Amygdala (tissue), 56 donors: ENCODE results near the gene NXF1.
"Not testable (repeated sequence)": the region's sequence is repeated elsewhere in the genome, so short reads cannot be mapped to it uniquely, and the experiment has no call there.

Source experiments
- DNase-seq, 56 donors: peaks; one replicate each; lab custom pipeline; 2025; lab: John Stamatoyannopoulos, UW

Gene NXF1

DNA sequence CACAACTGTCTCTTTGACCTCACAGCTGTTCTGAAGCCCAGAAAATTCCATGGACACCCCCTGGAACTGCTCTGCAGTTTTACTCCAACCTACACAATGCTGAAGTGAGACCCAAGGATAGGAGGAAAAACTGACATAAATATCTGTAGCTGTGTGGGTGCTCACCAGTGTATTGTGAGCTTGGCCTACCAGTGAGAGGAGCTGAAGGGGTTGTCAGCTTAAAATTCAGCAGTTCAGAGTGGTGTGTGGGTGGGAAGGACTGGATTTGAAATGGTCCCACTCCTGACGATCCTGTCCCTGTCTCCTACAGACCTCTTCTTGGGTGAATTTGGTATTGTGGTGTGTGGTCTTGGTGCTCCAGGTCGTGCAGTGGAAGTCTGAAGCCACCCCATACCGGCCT is 15.7 kb downstream of the NXF1 start:
- no peak for DNase-seq

- DNase-seq = no peak
Measured at GRCh38 chr11:62788991-62789390, 16.2 kb downstream of the NXF1 start.

- DNase-seq = peak; percentile 40 to 99 (median 94)
Measured at GRCh38 chr11:62787005-62787759, 18.1 kb downstream of the NXF1 start, which contains the start of gene TMEM179B. Gene TMEM179B (plus strand): TSS chr11:62787402. CDS start chr11:62787432, 30 bp downstream.

DNA sequence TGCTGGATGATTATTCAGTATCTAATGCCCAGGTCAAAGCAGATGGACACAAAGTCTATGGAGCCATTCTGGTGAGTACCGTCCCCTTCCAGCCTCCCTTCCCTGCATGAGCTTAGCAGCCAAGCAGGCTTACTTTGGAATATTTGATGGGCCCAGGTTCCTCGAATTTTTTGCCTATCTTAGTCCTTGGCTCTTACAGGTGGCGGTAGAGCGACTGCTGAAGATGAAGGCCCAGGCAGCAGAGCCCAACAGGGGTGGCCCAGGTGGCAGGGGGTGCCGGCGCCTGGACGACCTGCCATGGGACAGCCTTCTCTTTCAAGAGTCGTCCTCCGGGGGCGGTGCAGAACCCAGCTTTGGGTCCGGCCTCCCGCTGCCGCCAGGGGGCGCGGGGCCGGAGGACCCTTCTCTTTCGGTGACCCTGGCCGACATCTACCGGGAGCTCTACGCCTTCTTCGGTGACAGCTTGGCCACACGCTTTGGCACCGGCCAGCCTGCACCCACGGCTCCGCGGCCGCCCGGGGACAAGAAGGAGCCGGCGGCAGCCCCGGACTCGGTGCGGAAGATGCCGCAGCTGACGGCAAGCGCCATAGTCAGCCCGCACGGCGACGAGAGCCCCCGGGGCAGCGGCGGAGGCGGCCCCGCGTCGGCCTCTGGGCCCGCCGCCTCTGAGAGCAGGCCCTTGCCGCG is 18.8 kb downstream of the NXF1 start:
- peak in 55 of 56 donors; percentile 19 to 86 (median 62) for DNase-seq

GRCh38 chr11:62782753-62783152 is 22.5 kb downstream of the NXF1 start:
- no peak for DNase-seq

DNA sequence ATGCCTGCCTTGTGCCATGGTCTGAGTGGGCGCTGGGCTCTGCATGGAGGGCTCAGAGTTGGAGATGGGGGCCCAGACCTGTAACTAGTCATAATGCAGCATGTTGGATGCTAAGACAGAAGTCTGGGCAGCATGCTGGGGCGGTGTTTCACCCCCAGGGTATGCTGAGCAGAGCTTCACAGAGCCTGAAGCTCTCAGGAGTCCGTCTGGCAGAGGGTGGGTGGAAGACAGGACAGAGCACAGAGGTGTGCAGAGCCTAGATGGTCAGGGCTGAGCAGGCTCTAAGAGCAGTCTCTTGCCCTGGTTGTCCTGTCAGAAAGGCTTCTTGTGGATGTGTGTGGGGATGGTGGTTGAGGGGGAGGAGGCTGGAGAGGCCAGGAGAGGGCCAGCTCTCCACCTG is 26.8 kb downstream of the NXF1 start:
- no peak for DNase-seq

GRCh38 chr11:62777389-62777788 is 27.9 kb downstream of the NXF1 start:
- no peak for DNase-seq

- no peak for DNase-seq
Measured at GRCh38 chr11:62775646-62776045, 29.6 kb downstream of the NXF1 start.

- DNase-seq = no peak
Measured at GRCh38 chr11:62774407-62774806, 30.8 kb downstream of the NXF1 start.

DNA sequence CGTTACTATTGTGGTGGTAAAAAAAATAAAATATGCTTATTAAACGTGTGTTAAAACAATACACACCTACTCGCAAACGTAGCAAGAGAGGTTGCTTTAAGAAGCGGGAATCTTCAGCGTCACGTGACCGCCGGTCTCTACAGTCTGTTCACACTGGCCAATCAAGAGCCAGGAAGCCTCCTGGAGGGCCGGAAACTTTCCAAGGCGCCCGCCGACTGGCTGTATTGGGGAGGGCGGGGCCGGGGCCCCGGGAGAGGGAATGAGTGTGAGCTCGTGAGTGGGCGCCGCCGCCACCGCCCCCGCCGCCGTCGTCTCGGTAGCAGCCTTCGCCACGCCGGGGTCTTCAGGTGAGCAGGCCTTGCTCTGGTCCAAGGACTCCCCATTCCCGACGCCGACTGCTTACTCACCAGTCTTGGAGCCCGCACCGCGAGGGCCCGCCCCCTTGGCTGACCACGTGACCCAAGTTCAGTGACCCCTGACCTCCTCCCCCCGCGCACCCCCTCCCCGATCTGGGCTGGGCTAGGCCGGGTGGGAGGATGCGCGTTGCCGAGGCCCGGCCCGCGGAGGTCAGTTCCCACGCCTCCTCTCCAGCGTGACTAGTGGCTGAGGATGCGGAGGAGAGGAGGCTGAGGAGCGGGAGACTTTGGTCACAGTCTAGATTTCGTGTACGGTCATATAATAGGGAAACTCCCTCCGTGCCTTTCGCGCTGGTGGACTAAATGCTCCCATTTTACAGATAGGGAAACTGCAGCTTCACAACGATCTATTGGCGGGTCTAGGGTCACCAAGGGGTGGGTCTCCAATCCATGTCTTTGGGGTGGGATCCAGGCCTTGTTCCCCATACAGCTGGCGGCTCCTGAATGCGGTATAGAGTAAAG is 33.9 kb downstream of the NXF1 start, which contains the start of gene TAF6L:
TSS of gene TAF6L (plus strand) at position 253 of the 878 bp plus-strand sequence. CDS start 4,388 bp downstream, outside the sequence.
- DNase-seq = peak; percentile 87 to 100 (median 98)

DNA sequence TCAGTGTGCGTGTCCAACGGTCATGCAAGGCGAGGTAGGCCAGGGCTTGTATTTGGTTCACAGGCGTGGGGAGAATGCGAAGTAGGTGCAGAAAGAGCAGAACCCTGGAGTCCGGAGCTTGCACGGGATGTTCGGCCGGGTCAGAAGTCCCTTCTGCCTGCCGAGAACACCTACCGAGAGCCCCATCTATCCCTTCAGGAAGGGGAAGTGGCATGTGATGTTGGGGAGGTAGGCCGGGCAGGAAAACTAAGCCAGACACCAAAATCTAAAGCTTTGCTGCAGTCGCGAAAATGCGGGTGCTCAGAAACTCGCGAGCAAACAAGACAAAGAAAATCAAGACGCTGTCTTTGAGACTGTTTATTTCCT is 34.5 kb downstream of the NXF1 start:
- peak in 33 of 56 donors; percentile 21 to 76 (median 53) for DNase-seq

- DNase-seq = not testable (repeated sequence)
Measured at GRCh38 chr11:62760867-62761227, 44.4 kb downstream of the NXF1 start.

DNA sequence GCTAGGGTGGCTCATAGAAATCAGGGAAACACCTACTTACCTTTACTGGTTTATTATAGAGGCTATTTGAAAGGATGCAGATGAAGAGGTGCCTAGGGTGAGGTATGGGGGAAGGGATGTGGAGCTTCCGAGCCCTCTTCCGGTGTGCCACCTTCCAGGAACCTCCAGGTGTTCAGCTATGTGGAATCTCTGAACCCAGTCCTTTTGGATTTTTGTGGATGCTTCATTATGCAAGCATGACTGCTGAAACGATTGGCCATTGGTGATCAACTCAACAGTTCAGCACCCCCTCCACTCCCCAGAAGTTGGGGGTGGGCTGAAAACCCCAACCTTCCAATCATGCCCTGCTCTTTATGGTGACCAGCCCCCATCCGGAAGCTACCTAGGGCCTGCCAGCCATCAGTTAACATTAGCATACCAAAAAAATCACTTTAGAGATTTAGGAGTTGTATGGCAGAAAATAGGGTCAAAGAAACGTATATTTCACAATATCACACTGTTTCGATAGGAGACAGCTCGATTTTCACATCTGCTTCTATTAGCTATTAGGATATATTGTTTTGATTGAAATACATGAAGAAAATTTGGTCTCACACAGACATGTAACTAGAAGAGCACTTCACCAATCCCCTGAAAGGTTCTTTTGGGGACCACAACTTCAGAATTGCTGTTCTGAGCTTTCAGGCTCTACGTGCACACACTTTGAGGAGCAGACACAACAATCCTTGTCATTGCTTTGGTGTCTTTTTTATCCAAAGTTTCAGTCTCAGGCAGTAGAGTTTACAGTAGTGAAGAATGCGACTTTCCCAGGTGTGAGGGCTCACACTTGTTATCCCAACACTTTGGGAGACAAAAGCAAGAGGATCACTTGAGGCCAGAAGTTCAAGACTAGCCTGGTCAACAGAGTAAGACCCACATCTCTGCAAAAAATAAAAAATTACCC is 47.1 kb downstream of the NXF1 start:
- DNase-seq = no peak

GRCh38 chr11:62755086-62755615 is 50.1 kb downstream of the NXF1 start:
- DNase-seq = peak in 1 of 56 donors; percentile 19

GRCh38 chr11:62753736-62754603 is 51.3 kb downstream of the NXF1 start, which contains the start of gene ZBTB3:
Gene ZBTB3 (minus strand): TSS chr11:62754160. CDS start chr11:62753664, 496 bp downstream.
- peak; percentile 43 to 100 (median 99) for DNase-seq

DNA sequence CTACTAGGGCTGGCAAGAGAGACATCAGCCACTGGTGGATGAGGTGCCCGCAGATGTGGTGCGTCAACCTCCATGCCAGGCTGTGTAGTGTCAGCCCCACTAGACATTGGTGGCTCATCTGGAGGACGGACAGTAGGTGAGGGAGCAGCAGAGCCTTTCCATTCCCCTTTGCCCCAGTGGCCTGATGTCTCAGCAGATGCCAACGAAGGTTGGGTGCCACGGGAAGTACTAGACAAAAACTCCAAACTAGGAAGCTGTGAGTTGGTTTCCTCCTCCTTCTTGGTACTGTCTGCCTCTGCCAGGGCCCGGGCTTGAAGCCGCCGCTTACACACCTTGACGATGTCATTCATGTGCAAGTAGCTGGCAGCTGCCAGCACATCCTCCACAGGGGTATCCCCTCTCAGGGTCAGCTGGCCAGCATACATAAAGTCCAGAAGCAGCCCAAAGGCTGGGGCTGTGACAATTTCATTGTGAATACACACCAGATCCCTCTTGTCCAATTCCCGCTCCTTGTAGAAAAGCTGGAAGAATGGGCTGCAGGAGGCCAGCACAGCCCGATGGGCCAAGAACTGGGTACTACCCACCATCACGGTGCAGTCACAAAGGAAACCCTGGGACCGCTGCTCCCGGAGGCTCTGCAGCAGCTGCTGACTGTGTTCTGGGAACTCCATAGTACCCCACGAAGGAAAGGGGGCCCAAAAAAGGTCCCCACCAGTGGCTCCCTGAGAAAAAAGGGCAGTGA is 52.1 kb downstream of the NXF1 start:
- DNase-seq = no peak

DNA sequence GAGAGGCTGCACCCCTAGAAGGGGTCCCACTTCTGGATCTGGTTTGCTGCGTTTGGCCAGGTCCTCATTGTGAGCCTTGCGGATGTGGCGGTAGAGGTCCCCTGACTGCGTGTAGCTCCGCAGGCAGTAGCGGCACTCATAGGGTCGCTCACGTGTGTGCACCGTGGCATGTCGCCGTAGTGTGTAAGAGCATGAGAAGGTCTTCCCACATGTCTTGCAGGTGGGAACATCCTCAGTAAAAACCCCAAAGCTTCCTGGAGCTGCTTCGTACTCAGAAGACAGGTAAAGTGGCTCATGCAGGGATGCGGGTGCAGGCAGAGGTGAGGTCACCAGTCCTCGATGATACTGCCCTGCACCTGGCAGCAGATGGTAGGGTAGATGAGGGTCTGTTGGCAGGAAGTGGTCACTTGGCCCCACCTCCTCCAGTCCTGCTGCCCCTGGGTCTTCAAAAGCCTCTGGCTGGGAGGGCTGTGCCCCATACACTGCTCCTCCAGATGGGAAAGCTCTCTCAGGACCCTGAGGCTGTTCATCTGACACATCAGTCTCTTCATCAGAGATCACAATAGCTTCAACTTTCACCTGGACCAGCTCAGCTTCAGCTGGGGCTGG is 53.0 kb downstream of the NXF1 start:
- DNase-seq = no peak
